ENCODE measurements around the gene GALNT16. TPM values are rescaled to one million over a fixed set of nuclear protein-coding genes. Genes with fewer than 3 reads are reported as not detected.

Gene GALNT16
- polyA plus RNA-seq, 1 experiment: 1.7 TPM

GRCh38 chr14:69291396-69291795 is 31.4 kb downstream of the GALNT16 start:
- no peak for DNase-seq (ENCODE audit: low read depth)
- POLR2A ChIA-PET: no interaction called here
- H3K4me3 ChIP-seq (ENCODE audit: low read depth, low read length): no peak overlapping the region
- no peaks in the 10 kb centered on the region for H3K36me3 ChIP-seq (ENCODE audit: control insufficient read depth, insufficient read depth, low read length)
- no peaks in the 10 kb centered on the region for H3K27me3 ChIP-seq (ENCODE audit: control insufficient read depth, insufficient read depth, low read length)
- CTCF ChIA-PET: interaction anchor here (1.0 to 1.1 kb wide), 2 partner anchors 9 to 102 kb away, joined by 3 to 5 read pairs; no protein-coding TSS in a partner anchor
- no peak for TF ChIP-seq CTCF (IDR thresholded peaks at IDR 0.05; ENCODE audit: insufficient read depth, low read depth, low read length)

GRCh38 chr14:69291891-69292561 is 32.1 kb downstream of the GALNT16 start:
- POLR2A ChIA-PET: no interaction called here
- DNase-seq (ENCODE audit: low read depth): no peak

DNA sequence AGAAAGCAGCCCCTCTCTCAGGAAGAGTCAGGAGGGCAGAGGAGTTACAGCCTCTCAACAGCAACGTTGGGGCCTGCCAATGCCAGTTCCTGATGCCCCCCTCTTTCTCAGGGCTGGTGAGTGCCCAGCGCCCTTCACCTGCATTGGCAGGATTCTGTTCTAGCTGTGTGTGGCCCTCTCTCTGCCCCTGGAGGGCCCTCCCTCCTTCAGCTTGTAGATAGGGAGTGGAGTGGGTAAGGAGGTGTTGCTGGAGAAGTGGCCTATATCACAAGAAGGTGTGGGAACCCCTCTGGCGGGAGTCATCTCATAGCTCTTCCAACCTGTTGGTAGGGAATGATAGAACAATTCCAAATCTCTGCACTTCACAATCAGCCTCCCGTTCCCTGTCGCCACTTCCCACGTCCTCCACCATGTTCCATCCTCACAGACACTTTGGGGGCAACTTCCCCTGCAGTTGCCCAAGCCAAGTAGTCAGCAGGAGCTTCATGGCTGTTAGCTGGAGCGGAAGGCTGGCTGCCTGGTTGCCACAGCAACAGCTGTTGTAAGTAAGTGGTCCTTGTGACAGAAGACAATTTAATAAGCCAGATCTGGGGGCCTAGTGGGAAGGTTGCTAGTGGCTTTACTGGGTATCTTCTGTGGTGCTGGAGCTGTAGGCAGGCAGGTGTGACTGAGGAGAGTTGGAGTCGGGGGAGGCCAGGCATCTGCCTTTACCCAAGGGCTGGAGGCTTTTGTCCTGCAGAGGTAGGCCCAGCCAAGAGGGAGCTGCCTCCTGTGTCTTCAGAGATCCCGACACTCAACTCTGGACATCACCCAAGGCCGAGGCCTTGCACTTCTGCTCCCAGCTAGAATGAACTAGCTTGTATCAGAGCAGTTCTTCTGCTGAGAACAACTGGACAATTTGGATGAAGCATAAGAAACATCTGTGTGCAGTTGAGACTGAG is 38.4 kb downstream of the GALNT16 start:
- CTCF ChIA-PET: interaction anchor here (1.2 to 2.9 kb wide), 5 partner anchors 8 to 49 kb away, joined by 3 to 20 read pairs (median 6); no protein-coding TSS in a partner anchor
- no peak for TF ChIP-seq CTCF (IDR thresholded peaks at IDR 0.05; ENCODE audit: insufficient read depth, low read depth, low read length)
- Histone ChIP-seq H3K27me3 (ENCODE audit: control insufficient read depth, insufficient read depth, low read length) (peaks cover 8% of the 10 kb centered on the region), H3K4me3 (ENCODE audit: low read depth, low read length) (no peak overlapping the region), H3K36me3 (ENCODE audit: control insufficient read depth, insufficient read depth, low read length) (no peaks in the 10 kb centered on the region)
- POLR2A ChIA-PET: no interaction called here
- no peak for DNase-seq (ENCODE audit: low read depth)

More at GRCh38 chr14:69291891-69292561, 32.1 kb downstream of the GALNT16 start:
- Histone ChIP-seq H3K4me3 (ENCODE audit: low read depth, low read length) (no peak overlapping the region), H3K36me3 (ENCODE audit: control insufficient read depth, insufficient read depth, low read length) (no peaks in the 10 kb centered on the region), H3K27me3 (ENCODE audit: control insufficient read depth, insufficient read depth, low read length) (no peaks in the 10 kb centered on the region)
- no peak for TF ChIP-seq CTCF (IDR thresholded peaks at IDR 0.05; ENCODE audit: insufficient read depth, low read depth, low read length)
- CTCF ChIA-PET: interaction anchor here (1.1 kb wide), 1 partner anchor 10 kb away, joined by 5 read pairs; no protein-coding TSS in a partner anchor

- ChIA-PET CTCF (interaction anchor here (1.3 to 2.9 kb wide), 3 partner anchors 10 to 48 kb away, joined by 3 to 20 read pairs (median 13); no protein-coding TSS in a partner anchor), POLR2A (no interaction called here)
- peaks cover 8% of the 10 kb centered on the region for H3K27me3 ChIP-seq (ENCODE audit: control insufficient read depth, insufficient read depth, low read length)
- no peak overlapping the region for H3K4me3 ChIP-seq (ENCODE audit: low read depth, low read length)
- TF ChIP-seq CTCF (IDR thresholded peaks at IDR 0.05; ENCODE audit: insufficient read depth, low read depth, low read length): peak; percentile 16; the same call in 1 of the 2 replicates
- no peaks in the 10 kb centered on the region for H3K36me3 ChIP-seq (ENCODE audit: control insufficient read depth, insufficient read depth, low read length)
- DNase-seq (ENCODE audit: low read depth): no peak
Measured at GRCh38 chr14:69299286-69300035, 39.5 kb downstream of the GALNT16 start.

Measured in BJ (cell line).